Suprapubic skin (tissue), 4 donors: Measurements from ENCODE around the gene HINT2. TPM values are rescaled to one million over a fixed set of nuclear protein-coding genes. Genes with fewer than 3 reads are reported as not detected.

Source experiments
- DNase-seq, 2 donors: peaks; one replicate each; pipeline ENCODE4 v3.0.0-alpha.2; 2019; ENCODE audit warnings: low spot score in 2 of 2
- H3K27ac ChIP-seq: fragments of 200-600 bp; sonication (generic); one replicate; pipeline ENCODE4 v1.5.1; 2019
- H3K27me3 ChIP-seq: fragments of 200-600 bp; sonication (generic); one replicate; pipeline ENCODE4 v1.5.1; 2019
- H3K36me3 ChIP-seq: fragments of 200-600 bp; sonication (generic); one replicate; pipeline ENCODE4 v1.5.1; 2019
- H3K4me1 ChIP-seq: fragments of 200-600 bp; sonication (generic); one replicate; pipeline ENCODE4 v1.5.1; 2019
- H3K4me3 ChIP-seq: fragments of 200-600 bp; sonication (generic); one replicate; pipeline ENCODE4 v1.5.1; 2019; ENCODE audit warnings: mild to moderate bottlenecking
- H3K9me3 ChIP-seq: fragments of 200-600 bp; sonication (generic); one replicate; pipeline ENCODE4 v1.5.1; 2019
- EP300 ChIP-seq: sonication (generic); formaldehyde crosslinking; IDR thresholded peaks from one replicate; pipeline ENCODE4 v1.6.1; 2017; ENCODE audit warnings: antibody characterized with exemption
- POLR2A ChIP-seq, 2 donors: fragments of 450-650 bp; IDR thresholded peaks; one replicate each; pipeline ENCODE4 v1.6.1; 2017; ENCODE audit warnings: antibody characterized with exemption in 2 of 2, mild to moderate bottlenecking in 2 of 2, moderate library complexity in 2 of 2
- POLR2AphosphoS5 ChIP-seq, 3 donors: sonication (generic); formaldehyde crosslinking; IDR thresholded peaks; one replicate each; pipeline ENCODE4 v1.6.1; 2017; ENCODE audit warnings: antibody characterized with exemption in 3 of 3
- WGBS: methylation state at CpG from one replicate; pipeline ENCODE4 v1.1.5; 2018; 5-methylcytosine and 5-hydroxymethylcytosine counted together
- total RNA-seq, 4 donors: library from RNA; depleted of rRNA; stranded (reverse); fragments of >200 nt; gene quantifications; one replicate each; pipeline ENCODE4 v1.1.0, GENCODE V29; 2016
- TF ChIP-seq, protein P1 (sequence below), 2 donors: fragments of 200-600 bp in 1 of 2; fragments of 450-650 bp in 1 of 2; sonication (generic) in 1 of 2; IDR thresholded peaks; one replicate each; pipeline ENCODE4 v1.5.1; 2016 to 2019; ENCODE audit warnings: antibody characterized with exemption in 2 of 2, mild to moderate bottlenecking in 1 of 2, moderate library complexity in 1 of 2

HINT2 gene
- total RNA-seq, 4 donors from 2014 or later, result 9.5 to 34.9 (median 25.3) TPM

- H3K27ac ChIP-seq, result no peak overlapping the region
- no peaks in the 10 kb centered on the region for H3K4me1 ChIP-seq
- H3K9me3 ChIP-seq, result no peaks in the 10 kb centered on the region
- 79% methylated on average over 7 of the region's 7 CpGs for WGBS
- TF ChIP-seq POLR2AphosphoS5 (IDR thresholded peaks at IDR 0.05) (no peak), EP300 (no peak), POLR2A (IDR thresholded peaks at IDR 0.05) (no peak)
- TF ChIP-seq, protein P1, sequence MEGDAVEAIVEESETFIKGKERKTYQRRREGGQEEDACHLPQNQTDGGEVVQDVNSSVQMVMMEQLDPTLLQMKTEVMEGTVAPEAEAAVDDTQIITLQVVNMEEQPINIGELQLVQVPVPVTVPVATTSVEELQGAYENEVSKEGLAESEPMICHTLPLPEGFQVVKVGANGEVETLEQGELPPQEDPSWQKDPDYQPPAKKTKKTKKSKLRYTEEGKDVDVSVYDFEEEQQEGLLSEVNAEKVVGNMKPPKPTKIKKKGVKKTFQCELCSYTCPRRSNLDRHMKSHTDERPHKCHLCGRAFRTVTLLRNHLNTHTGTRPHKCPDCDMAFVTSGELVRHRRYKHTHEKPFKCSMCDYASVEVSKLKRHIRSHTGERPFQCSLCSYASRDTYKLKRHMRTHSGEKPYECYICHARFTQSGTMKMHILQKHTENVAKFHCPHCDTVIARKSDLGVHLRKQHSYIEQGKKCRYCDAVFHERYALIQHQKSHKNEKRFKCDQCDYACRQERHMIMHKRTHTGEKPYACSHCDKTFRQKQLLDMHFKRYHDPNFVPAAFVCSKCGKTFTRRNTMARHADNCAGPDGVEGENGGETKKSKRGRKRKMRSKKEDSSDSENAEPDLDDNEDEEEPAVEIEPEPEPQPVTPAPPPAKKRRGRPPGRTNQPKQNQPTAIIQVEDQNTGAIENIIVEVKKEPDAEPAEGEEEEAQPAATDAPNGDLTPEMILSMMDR (IDR thresholded peaks at IDR 0.05), result no peak
- H3K27me3 ChIP-seq, result no peaks in the 10 kb centered on the region
- H3K4me3 ChIP-seq, result no peak overlapping the region
- DNase-seq, result no peak
- peaks cover 23% of the 10 kb centered on the region for H3K36me3 ChIP-seq
Measured at GRCh38 chr9:35800530-35800929, 14.3 kb downstream of the HINT2 start.

- Histone ChIP-seq H3K4me1 (no peaks in the 10 kb centered on the region), H3K27me3 (no peaks in the 10 kb centered on the region), H3K27ac (no peak overlapping the region), H3K9me3 (no peaks in the 10 kb centered on the region), H3K36me3 (peaks cover 22% of the 10 kb centered on the region), H3K4me3 (no peak overlapping the region)
- 65% methylated on average over 4 of the region's 4 CpGs for WGBS
- no peak for DNase-seq
- TF ChIP-seq, protein P1 (IDR thresholded peaks at IDR 0.05), result no peak
- TF ChIP-seq POLR2AphosphoS5 (IDR thresholded peaks at IDR 0.05) (no peak), POLR2A (IDR thresholded peaks at IDR 0.05) (no peak), EP300 (no peak)
Measured at GRCh38 chr9:35798658-35799374, 16.0 kb downstream of the HINT2 start.

DNA sequence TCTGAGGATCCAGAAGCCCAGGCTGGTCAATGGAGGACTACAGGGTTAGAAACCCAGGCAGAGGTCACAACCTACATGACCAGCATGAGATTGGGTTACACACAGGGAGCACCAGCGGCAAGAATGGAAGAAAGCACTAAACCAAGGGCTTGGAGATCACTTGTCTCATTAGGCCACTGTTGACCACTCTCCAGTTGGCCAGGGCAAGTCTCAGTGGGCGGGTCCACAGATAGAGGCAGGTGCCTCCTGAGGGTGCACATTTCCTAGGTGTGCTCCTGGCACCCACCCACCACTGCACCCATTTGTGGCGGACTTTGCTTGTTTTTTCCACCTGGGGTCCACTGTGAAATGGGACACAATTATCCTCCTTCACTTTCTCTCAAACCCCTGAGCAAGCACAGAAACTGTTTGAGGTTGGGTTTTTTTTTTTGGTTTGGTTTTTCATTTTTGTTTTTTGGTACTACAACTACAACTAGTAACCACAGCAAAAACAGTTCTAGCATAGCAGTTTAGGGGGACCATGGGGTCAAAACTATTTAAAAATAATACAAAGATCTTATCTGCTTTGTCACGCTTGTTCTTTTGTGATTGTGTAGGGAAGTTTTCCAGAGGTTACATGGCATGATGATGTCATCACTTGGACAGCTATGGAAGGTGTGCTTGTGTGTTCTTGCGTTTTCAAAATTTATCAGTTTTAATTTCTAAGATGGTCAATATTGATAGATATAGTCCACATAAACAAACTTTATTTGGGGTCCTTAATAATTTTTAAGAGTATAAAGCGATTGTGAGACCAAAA lies 17.3 kb downstream of the HINT2 start:
- WGBS, result 76% methylated on average over 6 of the region's 6 CpGs
- TF ChIP-seq POLR2A (IDR thresholded peaks at IDR 0.05) (no peak), POLR2AphosphoS5 (IDR thresholded peaks at IDR 0.05) (no peak), EP300 (no peak)
- TF ChIP-seq, protein P1 (IDR thresholded peaks at IDR 0.05), result no peak
- Histone ChIP-seq H3K4me1 (peaks cover 10% of the 10 kb centered on the region), H3K27me3 (no peaks in the 10 kb centered on the region), H3K9me3 (no peaks in the 10 kb centered on the region), H3K27ac (no peak overlapping the region), H3K36me3 (peaks cover 18% of the 10 kb centered on the region), H3K4me3 (no peak overlapping the region)
- DNase-seq, result no peak

DNA sequence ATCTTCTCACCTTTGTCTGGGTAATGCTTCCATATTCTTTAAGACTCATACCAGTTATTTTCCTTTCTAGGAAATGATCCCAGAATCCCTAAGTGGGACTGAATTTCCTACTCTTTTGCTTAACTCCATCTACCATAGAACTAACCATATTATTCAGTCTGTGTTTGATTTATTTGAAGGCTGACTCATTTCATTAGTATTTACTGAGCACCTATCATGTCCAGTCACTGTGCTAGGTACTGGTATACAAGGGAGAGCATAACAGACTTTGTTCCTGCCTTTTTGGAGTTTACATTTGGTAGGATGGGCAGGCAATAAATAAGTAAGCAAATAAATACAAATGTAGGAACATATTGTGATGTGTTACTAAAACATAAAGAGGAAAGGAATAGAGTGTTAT lies 19.1 kb downstream of the HINT2 start:
- Histone ChIP-seq H3K4me1 (peaks cover 25% of the 10 kb centered on the region), H3K27ac (no peak overlapping the region)
- no peak for TF ChIP-seq POLR2A (IDR thresholded peaks at IDR 0.05)
- no peak for TF ChIP-seq EP300
- TF ChIP-seq, protein P1 (IDR thresholded peaks at IDR 0.05), result no peak
- TF ChIP-seq POLR2AphosphoS5 (IDR thresholded peaks at IDR 0.05), result no peak

DNA sequence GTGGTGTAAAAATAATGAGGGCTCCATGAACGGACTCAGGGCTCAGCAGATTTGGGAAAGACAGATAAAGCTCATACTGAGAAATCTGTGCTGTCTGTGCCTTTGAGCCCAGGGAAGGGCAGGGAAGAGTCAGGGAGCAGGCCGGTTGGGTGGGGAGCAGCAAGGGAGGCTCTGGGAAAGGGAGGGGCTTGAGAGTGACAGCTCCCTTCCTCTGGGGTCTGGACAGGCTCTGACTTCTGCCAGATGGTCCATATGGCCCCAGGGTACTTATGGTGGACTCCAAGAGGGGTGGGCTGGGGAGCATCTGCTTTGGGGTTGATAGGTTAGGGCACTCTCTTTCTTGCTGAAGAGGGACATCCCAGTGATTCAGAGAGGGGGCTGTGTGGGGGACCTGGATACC lies 21.4 kb downstream of the HINT2 start:
- H3K4me3 ChIP-seq, result no peak overlapping the region
- 56% methylated on average over 2 of the region's 2 CpGs for WGBS

More for the DNA sequence above, 19.1 kb downstream of the HINT2 start:
- H3K4me3 ChIP-seq, result no peak overlapping the region
- no peaks in the 10 kb centered on the region for H3K27me3 ChIP-seq
- no peaks in the 10 kb centered on the region for H3K9me3 ChIP-seq
- no peak for DNase-seq
- H3K36me3 ChIP-seq, result peaks cover 4% of the 10 kb centered on the region

More for the DNA sequence above, 21.4 kb downstream of the HINT2 start:
- no peaks in the 10 kb centered on the region for H3K9me3 ChIP-seq
- no peak overlapping the region for H3K27ac ChIP-seq
- no peaks in the 10 kb centered on the region for H3K36me3 ChIP-seq
- no peaks in the 10 kb centered on the region for H3K27me3 ChIP-seq
- TF ChIP-seq, protein P1 (IDR thresholded peaks at IDR 0.05), result no peak
- TF ChIP-seq EP300 (no peak), POLR2AphosphoS5 (IDR thresholded peaks at IDR 0.05) (no peak), POLR2A (IDR thresholded peaks at IDR 0.05) (no peak)
- peaks cover 32% of the 10 kb centered on the region for H3K4me1 ChIP-seq
- no peak for DNase-seq
